ENCODE data around the gene ASB5. TPM values are rescaled to one million over a fixed set of nuclear protein-coding genes. Genes with fewer than 3 reads are reported as not detected.

ASB5 gene
- total RNA-seq = not detected in 2 replicates

GRCh38 chr4:176268963-176269362 lies at the start of gene ASB5:
Gene ASB5, minus strand, starts transcription at chr4:176269222. Its CDS starts 114 bp downstream, at chr4:176269108.

GRCh38 chr4:176195184-176195978 lies 73.6 kb downstream of the ASB5 start, which contains the start of gene SPATA4:
Gene SPATA4, minus strand, starts transcription at chr4:176195585. Its CDS starts 23 bp downstream, at chr4:176195562.

Other genes starting within 250 kb of the ASB5 start
- gene WDR17, start 203.4 kb downstream of the ASB5 start, total RNA-seq = 0.65 and 0.93 TPM in 2 replicates
- under 0.01 and 0.22 TPM in 2 replicates for gene SPATA4, start 73.6 kb downstream of the ASB5 start, total RNA-seq
- 207 and 215 TPM in 2 replicates for gene SPCS3, start 50.7 kb upstream of the ASB5 start, total RNA-seq